ENCODE measurements around the gene THTPA. TPM values are rescaled to one million over a fixed set of nuclear protein-coding genes. Genes with fewer than 3 reads are reported as not detected.

THTPA gene
- total RNA-seq, 1 experiment from 2014 or later = 4.1 TPM

DNA sequence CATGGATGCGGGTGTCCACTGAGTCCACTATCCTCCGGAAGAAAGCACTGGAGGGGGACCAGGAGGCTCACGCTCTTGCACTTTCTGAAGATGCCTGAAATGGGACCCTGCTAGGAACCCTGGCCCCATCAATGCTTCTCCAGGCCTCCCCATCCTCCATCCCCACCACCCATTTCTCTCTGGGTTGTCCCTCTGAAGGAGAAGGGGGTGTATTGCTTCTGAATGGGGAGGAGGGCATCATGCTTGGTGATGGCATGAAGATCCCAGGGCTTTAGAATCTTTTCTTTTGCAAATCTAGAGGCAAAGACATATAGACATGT lies 23.2 kb downstream of the THTPA start:
- Histone ChIP-seq H3K79me2 (ENCODE audit: low read depth) (no peaks in the 10 kb centered on the region), H3K4me3 (no peak overlapping the region), H3F3A (ENCODE audit: insufficient read depth, low read depth) (no peaks in the 10 kb centered on the region), H3K9me2 (ENCODE audit: insufficient read depth) (no peaks in the 10 kb centered on the region), H3K27ac (no peak overlapping the region), H3K9me3 (ENCODE audit: insufficient read depth, low read depth) (no peaks in the 10 kb centered on the region), H3K4me1 (replicated peaks; ENCODE audit: insufficient read depth) (no peaks in the 10 kb centered on the region), H3K36me3 (ENCODE audit: low read depth) (no peaks in the 10 kb centered on the region), H4K20me1 (ENCODE audit: insufficient read depth) (no peaks in the 10 kb centered on the region), H3K4me2 (no peak overlapping the region), H3K27me3 (ENCODE audit: insufficient read depth, low read depth) (no peaks in the 10 kb centered on the region), H2AFZ (no peak overlapping the region)
- no peak for DNase-seq
- ChIA-PET CTCF (interaction anchor here (0.7 kb wide), 1 partner anchor 280 kb away, joined by 3 read pairs; no protein-coding TSS in a partner anchor), POLR2A (ENCODE audit: unreplicated experiment) (no interaction called here)
- intact Hi-C loops (cut with micrococcal nuclease; ENCODE audit: unreplicated experiment) = no loop called here
- TF ChIP-seq, protein P1, sequence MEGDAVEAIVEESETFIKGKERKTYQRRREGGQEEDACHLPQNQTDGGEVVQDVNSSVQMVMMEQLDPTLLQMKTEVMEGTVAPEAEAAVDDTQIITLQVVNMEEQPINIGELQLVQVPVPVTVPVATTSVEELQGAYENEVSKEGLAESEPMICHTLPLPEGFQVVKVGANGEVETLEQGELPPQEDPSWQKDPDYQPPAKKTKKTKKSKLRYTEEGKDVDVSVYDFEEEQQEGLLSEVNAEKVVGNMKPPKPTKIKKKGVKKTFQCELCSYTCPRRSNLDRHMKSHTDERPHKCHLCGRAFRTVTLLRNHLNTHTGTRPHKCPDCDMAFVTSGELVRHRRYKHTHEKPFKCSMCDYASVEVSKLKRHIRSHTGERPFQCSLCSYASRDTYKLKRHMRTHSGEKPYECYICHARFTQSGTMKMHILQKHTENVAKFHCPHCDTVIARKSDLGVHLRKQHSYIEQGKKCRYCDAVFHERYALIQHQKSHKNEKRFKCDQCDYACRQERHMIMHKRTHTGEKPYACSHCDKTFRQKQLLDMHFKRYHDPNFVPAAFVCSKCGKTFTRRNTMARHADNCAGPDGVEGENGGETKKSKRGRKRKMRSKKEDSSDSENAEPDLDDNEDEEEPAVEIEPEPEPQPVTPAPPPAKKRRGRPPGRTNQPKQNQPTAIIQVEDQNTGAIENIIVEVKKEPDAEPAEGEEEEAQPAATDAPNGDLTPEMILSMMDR (conservative IDR thresholded peaks at IDR 0.05) = no peak
- no peak for TF ChIP-seq EZH2 (IDR thresholded peaks at IDR 0.05; ENCODE audit: low read depth)
- no TSS peak for BruUV-seq (replicated peaks)

DNA sequence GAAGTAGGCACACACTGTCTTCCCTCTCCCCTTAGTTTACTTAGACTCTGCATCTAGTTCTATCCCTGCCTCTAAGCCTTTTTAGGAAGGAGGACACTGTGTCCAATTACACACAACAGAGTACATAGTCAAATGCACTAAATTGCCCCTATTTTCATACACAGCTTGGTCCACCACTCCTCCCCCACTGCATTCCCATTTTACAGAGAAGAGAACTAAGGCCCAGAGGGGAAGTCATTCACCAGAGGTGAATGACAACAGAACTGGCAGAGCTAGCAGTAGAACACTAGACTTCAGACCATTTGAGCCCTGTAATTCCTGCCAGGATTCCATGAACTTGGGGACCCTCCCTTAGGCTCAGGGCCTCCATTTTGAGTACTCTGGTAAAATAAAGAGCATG lies 23.7 kb downstream of the THTPA start:
- intact Hi-C loops (cut with micrococcal nuclease; ENCODE audit: unreplicated experiment) = no loop called here
- Histone ChIP-seq H2AFZ (no peak overlapping the region), H3F3A (ENCODE audit: insufficient read depth, low read depth) (no peaks in the 10 kb centered on the region), H3K4me1 (replicated peaks; ENCODE audit: insufficient read depth) (no peaks in the 10 kb centered on the region), H3K36me3 (ENCODE audit: low read depth) (no peaks in the 10 kb centered on the region), H3K4me2 (no peak overlapping the region), H3K79me2 (ENCODE audit: low read depth) (no peaks in the 10 kb centered on the region), H3K9me2 (ENCODE audit: insufficient read depth) (no peaks in the 10 kb centered on the region), H3K27me3 (ENCODE audit: insufficient read depth, low read depth) (no peaks in the 10 kb centered on the region), H3K4me3 (no peak overlapping the region), H4K20me1 (ENCODE audit: insufficient read depth) (no peaks in the 10 kb centered on the region), H3K27ac (no peak overlapping the region), H3K9me3 (ENCODE audit: insufficient read depth, low read depth) (no peaks in the 10 kb centered on the region)
- ChIA-PET POLR2A (ENCODE audit: unreplicated experiment) (no interaction called here), CTCF (no interaction called here)
- DNase-seq = no peak
- TF ChIP-seq, protein P1 (conservative IDR thresholded peaks at IDR 0.05) = no peak
- TF ChIP-seq EZH2 (IDR thresholded peaks at IDR 0.05; ENCODE audit: low read depth) = no peak
- no TSS peak for BruUV-seq (replicated peaks)

DNA sequence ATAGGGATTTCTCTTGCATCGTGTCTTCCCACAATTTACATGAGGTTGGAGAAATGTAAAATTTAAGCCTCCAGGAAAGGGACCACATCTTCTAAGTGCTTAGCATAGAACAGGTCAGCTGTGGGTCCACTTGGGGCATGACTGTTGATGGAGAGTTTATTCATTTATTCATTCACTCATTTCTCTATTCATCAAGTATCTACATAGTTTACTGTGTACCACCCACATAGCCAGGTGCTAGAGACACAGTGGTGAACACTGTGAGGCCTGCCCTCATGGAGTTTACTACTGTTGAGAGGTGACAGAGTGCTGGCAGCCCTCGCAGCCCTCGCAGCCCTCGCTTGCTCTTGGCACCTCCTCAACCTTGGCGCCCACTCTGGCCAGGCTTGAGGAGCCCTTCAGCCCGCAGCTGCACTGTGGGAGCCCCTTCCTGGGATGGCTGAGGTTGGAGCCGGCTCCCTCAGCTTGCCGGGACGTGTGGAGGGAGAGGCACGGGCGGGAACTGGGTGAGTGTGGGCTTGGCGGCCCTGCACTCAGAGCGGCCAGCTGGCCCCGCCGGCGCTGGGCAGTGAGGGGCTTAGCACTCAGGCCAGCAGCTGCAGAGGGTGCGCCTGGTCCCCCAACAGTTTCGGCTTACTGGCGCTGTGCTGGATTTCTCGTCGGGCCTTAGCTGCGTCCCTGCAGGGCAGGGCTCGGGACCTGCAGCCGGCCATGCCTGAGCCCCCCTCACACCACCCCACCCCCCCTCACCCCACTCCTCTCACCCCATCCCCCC lies 24.3 kb downstream of the THTPA start:
- CTCF ChIA-PET = no interaction called here
- intact Hi-C loops (cut with micrococcal nuclease; ENCODE audit: unreplicated experiment) = no loop called here
- no peak overlapping the region for H2AFZ ChIP-seq
- no peak overlapping the region for H3K4me3 ChIP-seq
- no peaks in the 10 kb centered on the region for H3K79me2 ChIP-seq (ENCODE audit: low read depth)
- no peak for DNase-seq
- no TSS peak for BruUV-seq (replicated peaks)
- H3K4me2 ChIP-seq = no peak overlapping the region
- H3K9me2 ChIP-seq (ENCODE audit: insufficient read depth) = no peaks in the 10 kb centered on the region
- TF ChIP-seq, protein P1 (conservative IDR thresholded peaks at IDR 0.05) = no peak
- POLR2A ChIA-PET (ENCODE audit: unreplicated experiment) = interaction anchor here (0.6 kb wide), 1 partner anchor 34 kb away, joined by 4 read pairs; no protein-coding TSS in a partner anchor
- no peaks in the 10 kb centered on the region for H3K4me1 ChIP-seq (replicated peaks; ENCODE audit: insufficient read depth)
- no peaks in the 10 kb centered on the region for H3K9me3 ChIP-seq (ENCODE audit: insufficient read depth, low read depth)
- H3F3A ChIP-seq (ENCODE audit: insufficient read depth, low read depth) = no peaks in the 10 kb centered on the region
- H3K36me3 ChIP-seq (ENCODE audit: low read depth) = no peaks in the 10 kb centered on the region
- H3K27ac ChIP-seq = no peak overlapping the region
- H3K27me3 ChIP-seq (ENCODE audit: insufficient read depth, low read depth) = no peaks in the 10 kb centered on the region
- no peaks in the 10 kb centered on the region for H4K20me1 ChIP-seq (ENCODE audit: insufficient read depth)
